Lower leg skin (tissue), 3 donors: ENCODE measurements around the gene PDE7B.

Experiments used
- POLR2A ChIP-seq, 2 donors: fragments of 450-650 bp; IDR thresholded peaks; one replicate each; pipeline ENCODE4 v1.6.1; 2016 to 2017; ENCODE audit warnings: antibody characterized with exemption in 2 of 2, mild to moderate bottlenecking in 1 of 2, moderate library complexity in 1 of 2
- TF ChIP-seq, protein P1 (sequence below), 3 donors: fragments of 450-650 bp; IDR thresholded peaks; one replicate each; pipeline ENCODE4 v1.5.1; 2016; ENCODE audit warnings: antibody characterized with exemption in 3 of 3, mild to moderate bottlenecking in 3 of 3, moderate library complexity in 2 of 3

DNA sequence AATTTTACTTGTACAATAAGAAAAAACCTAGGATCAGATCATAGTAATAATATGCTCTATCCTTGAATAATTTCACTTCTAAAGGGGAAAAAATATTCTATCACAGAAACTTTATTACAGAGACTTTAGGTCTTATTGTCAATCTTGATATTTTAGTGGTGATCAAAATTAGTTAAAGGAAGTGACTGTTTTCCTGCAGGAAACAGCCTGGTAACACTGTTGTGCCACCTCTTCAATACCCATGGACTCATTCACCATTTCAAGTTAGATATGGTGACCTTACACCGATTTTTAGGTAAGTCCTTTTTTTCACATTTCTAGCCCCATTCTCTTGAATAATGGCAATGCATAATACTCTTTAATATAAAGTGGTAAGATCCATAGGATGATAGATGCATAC, 299.5 kb downstream of the PDE7B start:
- TF ChIP-seq, protein P1, sequence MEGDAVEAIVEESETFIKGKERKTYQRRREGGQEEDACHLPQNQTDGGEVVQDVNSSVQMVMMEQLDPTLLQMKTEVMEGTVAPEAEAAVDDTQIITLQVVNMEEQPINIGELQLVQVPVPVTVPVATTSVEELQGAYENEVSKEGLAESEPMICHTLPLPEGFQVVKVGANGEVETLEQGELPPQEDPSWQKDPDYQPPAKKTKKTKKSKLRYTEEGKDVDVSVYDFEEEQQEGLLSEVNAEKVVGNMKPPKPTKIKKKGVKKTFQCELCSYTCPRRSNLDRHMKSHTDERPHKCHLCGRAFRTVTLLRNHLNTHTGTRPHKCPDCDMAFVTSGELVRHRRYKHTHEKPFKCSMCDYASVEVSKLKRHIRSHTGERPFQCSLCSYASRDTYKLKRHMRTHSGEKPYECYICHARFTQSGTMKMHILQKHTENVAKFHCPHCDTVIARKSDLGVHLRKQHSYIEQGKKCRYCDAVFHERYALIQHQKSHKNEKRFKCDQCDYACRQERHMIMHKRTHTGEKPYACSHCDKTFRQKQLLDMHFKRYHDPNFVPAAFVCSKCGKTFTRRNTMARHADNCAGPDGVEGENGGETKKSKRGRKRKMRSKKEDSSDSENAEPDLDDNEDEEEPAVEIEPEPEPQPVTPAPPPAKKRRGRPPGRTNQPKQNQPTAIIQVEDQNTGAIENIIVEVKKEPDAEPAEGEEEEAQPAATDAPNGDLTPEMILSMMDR (IDR thresholded peaks at IDR 0.05) = no peak
- TF ChIP-seq POLR2A (IDR thresholded peaks at IDR 0.05) = no peak
